ENCODE measurements around the gene FXYD6.

DNA sequence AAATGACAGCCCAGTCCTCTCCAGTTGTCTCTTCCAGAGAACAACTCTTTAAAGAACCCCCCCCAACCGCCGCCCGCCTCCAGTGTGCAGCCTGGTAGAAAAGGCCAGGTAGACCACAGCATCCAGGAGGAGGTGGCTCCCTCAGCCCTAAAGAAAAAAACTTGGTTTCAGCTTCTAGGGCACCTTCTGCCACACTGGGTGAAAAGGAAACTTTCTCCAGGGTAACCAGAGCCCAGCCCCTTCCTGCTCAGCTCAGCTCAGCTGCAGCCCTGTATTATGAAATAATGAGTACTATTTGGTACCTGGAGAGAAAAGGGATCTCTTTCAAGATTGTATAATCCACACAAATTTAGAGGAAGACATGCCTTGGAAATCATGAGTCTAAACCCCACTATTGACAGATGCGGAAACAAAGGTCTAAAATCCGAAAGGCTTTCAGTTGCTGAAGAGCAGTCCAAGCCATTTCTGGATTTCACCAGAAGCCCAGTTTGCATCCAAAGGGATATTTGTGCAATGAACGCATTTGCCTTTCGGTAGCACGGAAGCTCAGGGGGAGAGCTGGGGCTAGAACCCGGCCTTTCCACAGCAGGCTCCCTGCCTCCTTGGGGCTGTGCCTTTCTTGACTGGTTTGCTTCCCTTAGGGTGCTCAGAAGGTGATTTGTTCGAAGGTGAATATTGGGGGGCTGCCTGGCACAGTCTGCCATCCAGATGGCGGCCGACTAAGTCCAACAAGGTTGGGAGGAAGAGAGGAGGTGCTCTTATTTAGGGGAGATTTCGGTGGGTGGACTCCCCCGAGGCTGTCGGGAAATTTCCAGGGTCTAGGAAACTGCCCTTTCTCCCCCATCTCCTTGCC lies 3.3 kb downstream of the FXYD6 start:
- TF ChIP-seq POLR2A (IDR thresholded peaks at IDR 0.05): no peak
- TF ChIP-seq, protein P1, sequence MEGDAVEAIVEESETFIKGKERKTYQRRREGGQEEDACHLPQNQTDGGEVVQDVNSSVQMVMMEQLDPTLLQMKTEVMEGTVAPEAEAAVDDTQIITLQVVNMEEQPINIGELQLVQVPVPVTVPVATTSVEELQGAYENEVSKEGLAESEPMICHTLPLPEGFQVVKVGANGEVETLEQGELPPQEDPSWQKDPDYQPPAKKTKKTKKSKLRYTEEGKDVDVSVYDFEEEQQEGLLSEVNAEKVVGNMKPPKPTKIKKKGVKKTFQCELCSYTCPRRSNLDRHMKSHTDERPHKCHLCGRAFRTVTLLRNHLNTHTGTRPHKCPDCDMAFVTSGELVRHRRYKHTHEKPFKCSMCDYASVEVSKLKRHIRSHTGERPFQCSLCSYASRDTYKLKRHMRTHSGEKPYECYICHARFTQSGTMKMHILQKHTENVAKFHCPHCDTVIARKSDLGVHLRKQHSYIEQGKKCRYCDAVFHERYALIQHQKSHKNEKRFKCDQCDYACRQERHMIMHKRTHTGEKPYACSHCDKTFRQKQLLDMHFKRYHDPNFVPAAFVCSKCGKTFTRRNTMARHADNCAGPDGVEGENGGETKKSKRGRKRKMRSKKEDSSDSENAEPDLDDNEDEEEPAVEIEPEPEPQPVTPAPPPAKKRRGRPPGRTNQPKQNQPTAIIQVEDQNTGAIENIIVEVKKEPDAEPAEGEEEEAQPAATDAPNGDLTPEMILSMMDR (IDR thresholded peaks at IDR 0.05): no peak

Measured in adrenal gland (tissue), 5 donors.